Left lung (tissue), 10 donors: ENCODE measurements around the gene PCSK1. TPM values are rescaled to one million over a fixed set of nuclear protein-coding genes. Genes with fewer than 3 reads are reported as not detected.

ENCODE experiments used
- ATAC-seq: fragments of 200-7000 bp; cut with Tn5 transposase; one replicate; pipeline ENCODE4 v1.9.1; 2020; ENCODE audit warnings: moderate library complexity
- DNase-seq, 4 donors: peaks; one replicate each; pipeline ENCODE4 v3.0.0-alpha.2; 2013 to 2020
- H3K27ac ChIP-seq, 2 donors: fragments of 200-600 bp; sonication (generic) in 1 of 2; one replicate each; pipeline versions ENCODE4 v1.5.0 to v1.8.0; 2020 to 2021
- H3K27me3 ChIP-seq, 2 donors: fragments of 200-600 bp; sonication (generic) in 1 of 2; one replicate each; pipeline versions ENCODE4 v1.5.0 to v1.8.0; 2020 to 2021
- H3K36me3 ChIP-seq, 2 donors: fragments of 200-600 bp; sonication (generic) in 1 of 2; one replicate each; pipeline versions ENCODE4 v1.5.0 to v1.8.0; 2020 to 2021
- H3K4me1 ChIP-seq, 2 donors: fragments of 200-600 bp; one replicate each; pipeline ENCODE4 v1.8.0; 2021
- H3K4me3 ChIP-seq, 2 donors: fragments of 200-600 bp; sonication (generic) in 1 of 2; one replicate each; pipeline versions ENCODE4 v1.5.0 to v1.8.0; 2020 to 2021; ENCODE audit warnings: mild to moderate bottlenecking in 1 of 2
- H3K9me3 ChIP-seq, 2 donors: fragments of 200-600 bp; sonication (generic) in 1 of 2; one replicate each; pipeline versions ENCODE4 v1.5.0 to v1.8.0; 2020 to 2021
- CTCF ChIP-seq, 2 donors: fragments of 200-600 bp; sonication (generic) in 1 of 2; IDR thresholded peaks; one replicate each; pipeline versions ENCODE4 v1.5.0 to v1.8.0; 2021; ENCODE audit warnings: antibody characterized with exemption in 2 of 2
- intact Hi-C, 2 donors: fragments of 100-400 bp; cut with DNase I; formaldehyde crosslinking; loops; one replicate each; pipeline versions ENCODE4 v1.11.2 to v1.14.2; 2022
- polyA plus RNA-seq, 6 donors: library from polyadenylated mRNA; unstranded; fragments of 120-200 nt; gene quantifications; one replicate each; pipeline ENCODE4 v1.2.1, GENCODE V29; 2013; ENCODE audit not compliant: insufficient read length in 6 of 6
- total RNA-seq, 2 donors: library from RNA; stranded (reverse); fragmentation: NEBNext Ultra II Directional; extraction: Animal tissue kit (Norgen Biotek cat#: 25700); gene quantifications; one replicate each; pipeline ENCODE4 v1.2.1, GENCODE V29; 2021
- donor health status: DM: no; HTN: yes; CAD: no.
- donor health status: DM: no; HTN: no; CAD: no.

PCSK1 gene
- total and polyA plus RNA-seq, 8 donors, result 0.15 to 0.93 (median 0.50) TPM

- no peak for ATAC-seq
- Histone ChIP-seq H3K9me3 (no peaks in the 10 kb centered on the region), H3K4me1 (no peaks in the 10 kb centered on the region), H3K27ac (no peak overlapping the region), H3K36me3 (no peaks in the 10 kb centered on the region), H3K27me3 (no peaks in the 10 kb centered on the region), H3K4me3 (no peak overlapping the region)
- no peak for DNase-seq
- TF ChIP-seq CTCF (IDR thresholded peaks at IDR 0.05), result no peak
- intact Hi-C loops, result no loop called here
Measured at GRCh38 chr5:96412868-96413449, 20.1 kb downstream of the PCSK1 start.

- intact Hi-C loops, result no loop called here
- Histone ChIP-seq H3K4me3 (no peak overlapping the region), H3K27ac (no peak overlapping the region), H3K36me3 (no peaks in the 10 kb centered on the region), H3K27me3 (no peaks in the 10 kb centered on the region), H3K4me1 (no peaks in the 10 kb centered on the region), H3K9me3 (no peaks in the 10 kb centered on the region)
- ATAC-seq (no peak), DNase-seq (no peak)
- no peak for TF ChIP-seq CTCF (IDR thresholded peaks at IDR 0.05)
Measured at GRCh38 chr5:96410013-96410412, 23.0 kb downstream of the PCSK1 start.

GRCh38 chr5:96408841-96409538 is 24.1 kb downstream of the PCSK1 start:
- intact Hi-C loops, result no loop called here
- H3K4me3 ChIP-seq, result no peak overlapping the region
- TF ChIP-seq CTCF (IDR thresholded peaks at IDR 0.05), result no peak
- no peaks in the 10 kb centered on the region for H3K4me1 ChIP-seq
- no peaks in the 10 kb centered on the region for H3K27me3 ChIP-seq
- DNase-seq, result no peak
- no peaks in the 10 kb centered on the region for H3K9me3 ChIP-seq
- H3K36me3 ChIP-seq, result no peaks in the 10 kb centered on the region
- no peak for ATAC-seq
- H3K27ac ChIP-seq, result no peak overlapping the region

GRCh38 chr5:96408210-96408777 is 24.8 kb downstream of the PCSK1 start:
- H3K27me3 ChIP-seq, result no peaks in the 10 kb centered on the region
- no peak for DNase-seq
- intact Hi-C loops, result no loop called here
- H3K36me3 ChIP-seq, result no peaks in the 10 kb centered on the region
- no peak for TF ChIP-seq CTCF (IDR thresholded peaks at IDR 0.05)
- no peak overlapping the region for H3K4me3 ChIP-seq
- H3K4me1 ChIP-seq, result no peaks in the 10 kb centered on the region
- ATAC-seq, result no peak
- no peak overlapping the region for H3K27ac ChIP-seq
- H3K9me3 ChIP-seq, result no peaks in the 10 kb centered on the region

GRCh38 chr5:96407436-96407835 is 25.6 kb downstream of the PCSK1 start:
- Histone ChIP-seq H3K9me3 (no peaks in the 10 kb centered on the region), H3K27ac (no peak overlapping the region), H3K27me3 (no peaks in the 10 kb centered on the region), H3K36me3 (no peaks in the 10 kb centered on the region), H3K4me3 (no peak overlapping the region), H3K4me1 (no peaks in the 10 kb centered on the region)
- ATAC-seq (no peak), DNase-seq (no peak)
- no peak for TF ChIP-seq CTCF (IDR thresholded peaks at IDR 0.05)
- intact Hi-C loops, result no loop called here
